SIG-M5 treated with dmso at 0.1 percent for 504 hours (cell line): ENCODE measurements around the gene TTLL10.
A peak's percentile ranks its signal among the peaks of the same experiment; 100 is the strongest.

Source experiments
- DNase-seq: peaks from one replicate; lab custom pipeline; 2025; ENCODE audit not compliant: unreplicated experiment; lab: John Stamatoyannopoulos, UW

TTLL10 gene

DNA sequence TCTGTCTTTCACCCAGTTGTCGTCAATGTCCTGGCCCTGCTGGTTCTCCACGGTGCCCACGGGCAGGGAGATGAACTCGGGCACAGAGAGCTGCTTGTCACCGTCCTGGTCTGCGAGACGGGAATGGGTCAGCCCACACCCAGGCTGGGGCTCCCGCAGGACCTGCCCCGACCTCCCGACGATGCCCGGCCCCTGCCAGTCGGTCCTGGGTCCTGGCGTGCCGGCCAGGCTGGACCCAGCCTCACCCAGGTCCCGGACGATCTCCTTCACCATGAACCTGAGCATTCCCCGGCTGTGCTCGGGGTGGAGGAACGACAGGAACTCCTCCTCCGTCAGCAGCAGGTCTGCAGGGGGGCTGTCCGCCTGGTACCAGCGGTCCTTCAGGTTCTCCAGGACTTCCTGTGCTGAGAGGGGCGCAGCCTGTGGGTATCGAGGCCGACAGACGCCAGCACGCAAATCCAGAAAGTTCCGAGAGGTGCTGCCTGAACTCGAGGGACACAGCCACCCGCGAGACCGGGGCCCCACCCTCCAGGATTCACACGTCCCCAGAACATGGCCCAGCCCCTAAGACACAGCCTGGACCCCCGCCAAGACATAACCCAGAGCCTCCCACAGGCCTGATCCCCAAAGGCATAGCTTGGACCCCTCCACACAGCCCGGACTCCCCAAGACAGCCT is 45.0 kb downstream of the TTLL10 start:
- no peak for DNase-seq

DNA sequence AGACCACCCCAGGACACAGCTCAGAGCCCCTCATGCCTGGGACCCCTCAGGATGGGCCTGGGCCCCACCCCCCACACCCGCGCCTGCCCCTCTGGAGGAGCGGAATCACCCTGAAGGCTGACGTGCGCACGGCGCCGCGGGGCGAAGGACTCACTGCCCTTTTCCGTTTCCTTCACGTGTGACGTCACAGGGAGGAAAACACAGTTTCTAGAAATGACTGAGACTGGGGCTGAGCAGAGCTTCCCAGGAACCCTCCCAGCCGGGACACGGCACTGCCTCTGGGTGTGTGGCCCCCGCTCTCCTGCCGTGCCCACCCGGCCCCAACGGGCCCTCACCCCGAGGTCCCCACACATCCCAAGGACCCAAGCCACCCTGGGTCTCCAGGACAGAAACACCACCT is 45.7 kb downstream of the TTLL10 start:
- DNase-seq, result no peak

DNA sequence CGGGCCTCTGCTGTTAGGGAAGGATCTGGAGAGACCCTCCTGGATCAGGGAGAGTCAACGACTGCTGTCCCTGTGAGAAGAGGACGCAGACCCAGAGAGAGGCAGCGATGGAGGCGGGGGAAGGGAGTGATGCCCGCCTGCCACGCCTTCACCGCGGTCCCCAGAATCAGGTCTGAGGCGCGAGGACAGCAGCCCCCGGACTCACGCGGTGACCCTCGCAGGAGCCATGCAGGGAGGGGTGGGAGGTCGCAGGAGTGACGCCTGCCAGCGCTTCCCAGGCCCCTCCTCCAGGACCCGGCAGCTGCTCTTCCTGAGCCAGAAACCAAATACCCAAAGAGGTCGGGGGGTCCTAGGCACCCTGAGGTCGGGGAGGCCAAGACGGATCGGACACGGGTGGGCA is 46.5 kb downstream of the TTLL10 start:
- DNase-seq, result no peak

DNA sequence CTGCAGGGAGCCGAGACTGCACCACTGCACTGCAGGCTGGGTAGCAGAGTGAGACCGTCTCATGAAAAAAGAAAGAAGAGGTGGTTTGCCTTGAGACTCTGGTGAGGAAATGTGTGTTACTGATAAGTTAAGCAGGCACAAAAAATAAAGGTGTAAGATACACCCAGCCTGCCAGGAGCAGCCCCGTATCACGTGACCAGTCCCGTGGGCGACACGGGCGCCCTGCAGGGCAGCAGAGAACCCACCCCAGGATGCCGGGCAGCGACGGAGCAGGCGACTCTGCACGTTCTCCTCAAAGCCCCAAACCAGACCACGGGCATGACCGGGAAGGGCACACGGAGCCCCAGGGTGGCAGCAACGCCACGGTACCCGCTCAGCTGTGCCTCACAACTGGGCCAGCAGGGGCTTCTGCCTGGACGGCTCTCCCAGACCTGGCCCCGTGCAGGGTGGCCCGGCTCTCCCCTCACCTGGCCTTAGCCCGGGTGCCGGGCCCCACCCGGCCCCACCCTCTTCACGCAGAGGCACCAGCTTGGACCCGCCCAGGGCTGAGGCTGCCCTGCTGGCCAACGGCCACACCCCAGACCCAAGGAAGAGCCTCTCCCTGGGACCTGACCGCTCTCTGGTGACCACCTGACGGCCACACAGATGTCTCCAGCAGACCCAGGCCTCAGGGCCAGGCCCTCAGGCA is 48.4 kb downstream of the TTLL10 start:
- no peak for DNase-seq

DNA sequence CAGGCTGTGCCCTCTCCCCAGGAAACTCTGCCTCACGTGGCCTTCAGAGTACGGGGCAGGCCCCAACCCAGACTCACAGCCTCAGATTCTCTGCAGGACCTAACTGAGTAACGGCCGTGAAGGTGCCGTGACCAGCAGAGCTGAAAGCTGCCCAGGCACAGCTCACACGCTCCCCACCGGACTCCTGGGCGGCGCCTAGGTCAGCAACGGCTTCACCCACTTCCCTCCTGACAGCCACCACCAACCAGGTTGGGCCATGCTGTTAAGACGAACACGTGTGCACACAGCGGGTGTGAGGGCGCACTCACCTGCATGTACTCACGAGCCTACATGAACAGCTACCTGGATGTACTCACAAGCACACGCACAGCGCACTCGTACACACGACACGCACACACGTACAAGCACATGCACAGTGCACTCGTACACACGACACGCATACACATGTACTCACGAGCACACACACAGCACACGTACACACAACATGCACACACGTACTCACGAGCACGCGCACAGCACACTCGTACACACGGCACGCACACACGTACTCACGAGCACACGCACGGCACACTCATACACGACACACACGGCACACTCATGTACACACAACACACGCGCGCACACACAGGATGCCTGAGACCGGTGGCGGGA is 49.0 kb downstream of the TTLL10 start:
- DNase-seq, result no peak

DNA sequence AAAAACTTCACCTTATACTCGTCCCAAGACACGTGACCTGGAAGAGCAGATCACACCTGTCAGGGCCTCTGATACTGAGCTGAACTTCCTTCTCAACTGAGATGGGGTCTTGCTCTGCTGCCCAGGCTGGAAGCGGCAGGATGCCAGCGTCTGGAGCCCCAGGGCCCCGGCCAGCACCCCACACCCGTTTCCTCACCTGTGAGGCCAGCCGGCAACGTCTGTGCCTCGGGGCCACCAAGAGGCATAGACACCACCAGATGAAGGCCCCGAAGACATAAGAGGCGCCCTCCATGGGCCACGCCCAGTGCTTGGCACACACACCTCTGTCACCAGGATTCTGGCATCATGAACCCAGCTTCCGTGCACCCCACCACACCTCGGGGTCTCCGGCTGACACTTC is 49.6 kb downstream of the TTLL10 start:
- no peak for DNase-seq

DNA sequence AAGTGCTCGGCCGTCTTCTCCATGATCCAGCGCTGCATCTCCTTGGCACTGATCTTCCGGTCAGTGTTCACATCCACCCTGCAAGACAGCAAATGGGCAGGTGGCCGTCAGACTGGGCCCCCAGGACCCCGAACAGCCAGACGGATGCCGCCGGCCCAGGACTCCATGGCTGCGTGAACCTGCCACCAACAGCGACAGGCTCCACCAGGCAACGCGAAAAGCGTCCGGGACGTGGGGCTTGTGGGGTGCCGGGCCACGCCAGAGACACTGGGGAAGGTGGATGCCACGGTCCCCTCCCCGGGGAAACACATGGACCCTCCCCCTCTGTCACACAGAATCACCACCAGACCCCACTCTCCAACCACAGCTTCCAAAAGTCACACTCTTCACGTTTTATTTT is 50.2 kb downstream of the TTLL10 start:
- DNase-seq, result no peak

DNA sequence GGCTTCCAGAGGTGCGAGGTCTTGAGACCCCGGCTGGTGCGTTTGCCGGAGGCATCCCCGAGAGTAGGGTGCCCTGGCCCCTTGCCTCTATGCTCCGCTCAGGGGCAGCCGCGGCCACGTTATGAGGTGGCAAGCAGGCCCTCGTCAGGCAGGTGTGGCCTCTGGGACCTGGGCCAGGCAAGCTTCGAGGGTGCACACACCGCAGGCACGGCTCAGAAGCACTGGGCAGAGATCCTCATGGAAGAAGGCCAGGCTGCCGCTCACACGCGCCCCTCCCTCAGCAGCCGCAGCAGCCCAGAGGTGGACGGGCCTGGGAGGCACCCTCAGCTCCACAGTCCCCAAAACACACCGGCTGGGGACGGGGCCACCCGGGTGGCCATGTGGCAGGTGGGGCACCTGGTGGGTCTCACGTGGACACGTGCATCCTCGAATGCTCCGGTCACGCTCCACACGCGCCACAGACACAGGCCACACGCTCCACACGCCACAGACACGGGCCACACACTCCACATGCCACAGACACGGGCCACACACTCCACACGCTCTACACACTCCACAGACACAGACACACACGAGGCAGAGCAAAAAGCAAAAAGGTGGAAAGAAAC is 51.7 kb downstream of the TTLL10 start:
- DNase-seq, result no peak

DNA sequence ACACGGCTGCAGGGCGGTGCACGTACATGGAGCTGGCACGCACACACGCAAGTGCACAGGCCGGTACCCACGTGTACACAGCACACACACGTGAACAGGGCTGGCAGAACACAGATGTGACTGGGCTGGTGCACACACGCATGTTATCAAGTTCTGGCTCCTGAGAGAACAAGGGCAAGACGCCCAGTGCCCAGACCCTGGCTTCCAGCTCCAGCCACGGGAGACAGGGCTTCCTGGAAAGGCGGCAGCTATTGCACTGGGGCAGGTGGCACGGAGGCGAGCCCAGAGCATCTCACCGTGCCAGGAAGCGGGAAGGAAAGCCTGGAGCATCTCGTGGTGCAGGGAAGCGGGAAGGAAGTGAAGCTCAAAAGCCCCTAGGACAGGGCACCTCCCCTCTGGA is 52.2 kb downstream of the TTLL10 start:
- no peak for DNase-seq

DNA sequence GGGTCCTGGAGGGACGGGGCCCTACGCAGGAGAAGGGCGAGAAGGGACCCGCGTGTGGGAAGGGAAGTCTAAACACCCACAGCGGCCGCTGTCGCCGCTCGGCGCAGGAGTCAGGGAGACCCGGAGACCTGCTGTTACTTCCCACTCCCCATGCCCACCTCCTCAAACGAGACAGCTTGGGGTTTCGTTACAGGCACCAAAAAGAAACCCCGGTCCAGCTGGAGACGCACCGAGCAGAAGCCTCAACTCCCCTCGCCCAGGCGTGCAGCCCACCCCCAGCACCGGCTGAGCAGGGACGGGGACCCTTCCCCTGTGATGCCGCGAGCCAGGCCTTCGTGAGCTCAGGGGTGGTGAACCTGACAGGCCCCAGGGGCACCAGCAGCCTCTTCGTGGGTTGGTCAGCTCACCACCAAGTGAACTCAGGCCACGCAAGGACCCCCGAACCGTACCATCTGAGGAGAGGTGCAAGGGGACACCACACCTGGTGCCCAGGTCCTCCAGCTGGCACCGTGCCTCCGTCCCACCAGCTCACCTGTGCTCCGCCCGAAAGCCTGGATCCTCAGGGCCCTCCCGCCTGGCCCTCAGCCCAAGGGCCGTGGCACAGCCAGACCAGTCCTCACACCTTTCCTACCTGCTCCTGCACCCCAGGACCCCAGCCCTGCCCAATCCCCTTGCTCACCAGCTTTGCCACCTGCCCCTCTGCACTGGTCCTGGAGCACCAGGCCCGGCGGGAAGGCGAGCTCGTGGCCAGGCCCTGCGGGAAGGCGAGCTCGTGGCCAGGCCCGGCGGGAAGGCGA is 53.1 kb downstream of the TTLL10 start:
- DNase-seq, result no peak

DNA sequence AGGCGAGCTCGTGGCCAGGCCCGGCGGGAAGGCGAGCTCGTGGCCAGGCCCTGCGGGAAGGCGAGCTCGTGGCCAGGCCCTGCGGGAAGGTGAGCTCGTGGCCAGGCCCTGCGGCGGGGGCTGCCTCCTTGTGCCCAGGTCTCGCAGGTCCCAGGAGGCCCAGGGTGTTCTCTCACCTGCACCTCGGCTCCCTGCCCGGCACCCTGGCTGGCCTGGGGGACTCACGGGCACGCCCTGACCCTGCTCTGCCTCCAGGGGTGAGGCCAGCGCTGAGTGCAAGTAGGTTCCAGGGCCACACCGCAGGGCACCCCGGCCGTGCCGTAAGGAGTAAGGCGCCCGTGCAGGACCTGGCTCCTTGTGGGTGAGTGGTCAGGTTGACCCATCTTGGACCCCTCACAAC is 53.7 kb downstream of the TTLL10 start:
- no peak for DNase-seq

DNA sequence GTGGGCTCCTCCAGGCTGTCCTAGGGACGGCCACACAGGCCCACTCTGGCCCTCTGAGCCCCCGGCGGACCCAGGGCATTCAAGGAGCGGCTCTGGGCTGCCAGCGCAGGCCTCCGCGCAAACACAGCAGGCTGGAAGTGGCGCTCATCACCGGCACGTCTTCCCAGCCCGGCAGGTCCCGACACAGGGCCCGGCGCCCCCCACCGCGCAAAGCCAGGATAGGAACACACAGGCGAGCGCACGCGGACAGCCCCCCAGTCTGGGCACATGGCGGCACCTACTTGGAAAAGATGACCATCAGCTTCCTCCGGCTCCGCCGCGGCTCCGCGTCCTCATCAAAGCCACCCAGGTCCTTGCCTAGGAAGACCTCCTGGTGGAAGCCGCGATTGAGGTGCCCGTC is 54.5 kb downstream of the TTLL10 start:
- DNase-seq, result no peak

DNA sequence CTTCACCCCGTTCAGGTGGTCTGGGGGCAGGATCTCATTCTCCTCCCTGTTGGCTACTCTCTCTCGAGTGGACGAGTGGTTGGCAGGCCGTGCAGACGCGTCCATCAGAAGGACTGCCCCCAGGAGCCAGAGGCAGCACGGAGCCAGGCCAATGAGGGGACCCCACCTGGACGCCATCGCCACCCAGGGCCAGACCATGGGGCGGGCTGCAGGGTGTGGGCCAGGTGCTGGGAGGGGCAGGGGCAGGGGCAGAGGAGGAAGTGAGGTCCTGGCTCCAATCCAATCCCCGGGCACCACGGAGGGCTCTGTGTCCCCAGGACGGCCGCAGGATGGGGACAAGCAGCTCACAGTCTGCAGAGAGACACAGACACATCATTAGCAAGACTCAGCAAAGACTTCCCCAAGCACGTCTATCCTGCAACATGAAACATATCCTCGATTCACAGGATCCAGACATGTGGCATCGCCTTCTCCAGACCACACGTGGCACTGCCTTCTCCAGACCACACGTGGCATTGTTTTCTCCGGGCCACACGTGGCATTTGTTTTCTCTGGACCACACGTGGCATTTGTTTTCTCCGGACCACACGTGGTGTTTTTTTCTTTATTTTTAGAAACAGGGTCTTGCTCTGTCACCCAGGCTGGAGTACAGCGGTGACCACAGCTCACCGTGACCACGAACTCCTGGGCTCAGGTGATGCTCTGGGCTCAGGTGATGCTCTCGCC is 55.1 kb downstream of the TTLL10 start:
- no peak for DNase-seq

DNA sequence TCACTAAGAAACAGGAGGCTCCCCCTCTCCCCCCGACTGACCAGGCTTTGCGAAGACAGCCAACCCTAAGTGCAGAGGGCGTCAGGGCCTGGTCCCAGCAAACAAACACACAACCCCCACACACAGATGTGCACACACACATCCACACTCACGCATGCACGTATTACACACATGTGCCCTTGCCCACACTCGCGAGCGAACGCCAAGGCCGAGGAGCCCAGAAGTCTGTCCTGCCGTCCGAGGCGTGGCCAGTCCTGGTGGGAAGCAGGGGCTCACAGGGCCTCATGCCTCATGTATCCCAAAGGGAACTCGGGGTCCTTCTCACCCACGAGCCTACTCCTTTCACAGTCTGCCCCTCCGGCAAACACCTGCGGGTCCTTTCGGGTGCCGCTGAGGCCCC is 56.1 kb downstream of the TTLL10 start:
- DNase-seq, result no peak

DNA sequence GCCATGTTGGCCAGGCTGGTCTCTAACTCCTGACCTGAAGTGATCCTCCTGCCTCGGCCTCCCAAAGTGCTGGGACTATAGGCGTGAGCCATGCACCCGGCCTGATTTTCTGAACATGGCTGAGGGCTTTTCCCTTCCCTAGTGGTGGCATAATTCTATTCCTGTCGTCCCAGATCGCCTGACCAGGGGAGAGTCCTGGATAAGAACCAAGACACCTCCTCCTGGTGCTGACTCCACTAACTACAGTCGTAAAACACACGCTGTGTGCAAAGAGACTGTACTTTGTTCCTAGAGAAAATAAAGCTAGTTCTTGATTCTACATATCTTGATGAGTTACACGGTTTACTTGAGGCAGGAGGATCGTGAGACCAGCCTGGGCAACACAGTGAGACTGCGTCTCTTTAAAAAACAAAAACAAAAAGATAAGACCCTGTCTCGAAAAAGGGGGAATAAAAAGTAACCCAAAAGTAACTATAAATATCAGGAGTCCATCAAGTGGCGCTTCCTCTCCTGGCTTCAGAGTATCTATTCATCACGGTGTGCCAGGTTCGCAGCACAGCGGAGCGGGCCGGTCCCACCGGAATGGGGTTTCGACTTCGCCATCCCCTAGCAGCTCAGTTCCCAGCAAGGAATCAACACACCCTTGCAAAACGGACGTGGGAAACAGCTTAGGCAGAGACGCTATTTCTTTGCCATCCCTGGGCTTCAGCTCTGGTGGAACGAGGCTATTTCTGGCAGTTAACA is 57.1 kb downstream of the TTLL10 start:
- DNase-seq, result peak; percentile 27

DNA sequence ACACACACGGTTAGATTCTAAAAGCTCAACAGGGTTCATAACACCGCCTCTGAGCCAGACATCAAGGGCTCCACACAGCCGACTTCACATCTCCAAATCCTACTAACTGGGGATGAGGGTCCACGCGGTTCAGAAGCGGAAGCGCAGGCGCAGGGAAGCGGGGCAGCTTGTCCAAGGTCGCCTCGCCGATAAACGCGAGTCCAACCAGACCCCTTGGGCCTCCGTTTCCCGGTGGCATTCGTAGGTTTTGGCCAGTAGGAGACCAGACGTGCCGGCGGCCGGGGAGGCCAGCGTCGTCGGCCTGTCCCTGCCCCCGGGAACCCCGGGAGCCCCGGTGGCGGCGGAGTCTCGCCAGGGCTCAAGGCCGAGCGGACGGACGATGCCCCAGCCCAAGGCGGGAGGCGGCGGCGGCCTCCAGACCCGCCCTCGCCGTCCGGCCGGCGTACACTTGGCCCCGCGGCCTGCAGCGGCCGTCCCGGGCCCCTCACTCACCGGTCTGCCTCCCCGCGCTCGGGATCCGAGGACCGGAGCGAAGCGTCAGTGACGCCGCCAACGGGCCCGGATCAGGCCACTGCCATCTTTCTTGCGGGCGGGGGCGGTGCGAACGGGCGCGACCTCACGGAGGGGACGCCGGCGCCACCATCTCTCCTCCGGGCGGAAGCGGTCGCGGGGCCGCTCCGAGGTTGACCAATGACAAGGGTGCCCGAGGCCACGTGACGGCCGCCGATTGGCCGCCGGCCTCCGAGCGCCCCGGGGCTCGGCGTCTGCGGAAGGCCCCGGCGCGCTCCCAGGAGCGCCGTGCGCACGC is 57.9 kb downstream of the TTLL10 start, which contains the start of gene SDF4:
TSS of gene SDF4 (minus strand) at position 602 of the 808 bp plus-strand sequence. CDS start 3,229 bp downstream, outside the sequence.
- DNase-seq, result peak; percentile 90

DNA sequence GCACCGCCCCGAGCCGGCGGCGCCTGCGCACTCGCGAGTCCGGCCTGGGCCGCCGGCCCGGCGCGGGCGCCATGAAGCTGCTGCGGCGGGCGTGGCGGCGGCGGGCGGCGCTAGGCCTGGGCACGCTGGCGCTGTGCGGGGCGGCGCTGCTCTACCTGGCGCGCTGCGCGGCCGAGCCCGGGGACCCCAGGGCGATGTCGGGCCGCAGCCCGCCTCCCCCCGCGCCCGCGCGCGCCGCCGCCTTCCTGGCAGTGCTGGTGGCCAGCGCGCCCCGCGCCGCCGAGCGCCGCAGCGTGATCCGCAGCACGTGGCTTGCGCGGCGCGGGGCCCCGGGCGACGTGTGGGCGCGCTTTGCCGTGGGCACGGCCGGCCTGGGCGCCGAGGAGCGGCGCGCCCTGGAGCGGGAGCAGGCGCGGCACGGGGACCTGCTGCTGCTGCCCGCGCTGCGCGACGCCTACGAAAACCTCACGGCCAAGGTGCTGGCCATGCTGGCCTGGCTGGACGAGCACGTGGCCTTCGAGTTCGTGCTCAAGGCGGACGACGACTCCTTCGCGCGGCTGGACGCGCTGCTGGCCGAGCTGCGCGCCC is 58.6 kb downstream of the TTLL10 start, which contains the start of gene B3GALT6:
TSS of gene B3GALT6 (plus strand) at position 30 of the 588 bp plus-strand sequence. CDS start at position 72, 42 bp downstream.
- DNase-seq, result no peak

DNA sequence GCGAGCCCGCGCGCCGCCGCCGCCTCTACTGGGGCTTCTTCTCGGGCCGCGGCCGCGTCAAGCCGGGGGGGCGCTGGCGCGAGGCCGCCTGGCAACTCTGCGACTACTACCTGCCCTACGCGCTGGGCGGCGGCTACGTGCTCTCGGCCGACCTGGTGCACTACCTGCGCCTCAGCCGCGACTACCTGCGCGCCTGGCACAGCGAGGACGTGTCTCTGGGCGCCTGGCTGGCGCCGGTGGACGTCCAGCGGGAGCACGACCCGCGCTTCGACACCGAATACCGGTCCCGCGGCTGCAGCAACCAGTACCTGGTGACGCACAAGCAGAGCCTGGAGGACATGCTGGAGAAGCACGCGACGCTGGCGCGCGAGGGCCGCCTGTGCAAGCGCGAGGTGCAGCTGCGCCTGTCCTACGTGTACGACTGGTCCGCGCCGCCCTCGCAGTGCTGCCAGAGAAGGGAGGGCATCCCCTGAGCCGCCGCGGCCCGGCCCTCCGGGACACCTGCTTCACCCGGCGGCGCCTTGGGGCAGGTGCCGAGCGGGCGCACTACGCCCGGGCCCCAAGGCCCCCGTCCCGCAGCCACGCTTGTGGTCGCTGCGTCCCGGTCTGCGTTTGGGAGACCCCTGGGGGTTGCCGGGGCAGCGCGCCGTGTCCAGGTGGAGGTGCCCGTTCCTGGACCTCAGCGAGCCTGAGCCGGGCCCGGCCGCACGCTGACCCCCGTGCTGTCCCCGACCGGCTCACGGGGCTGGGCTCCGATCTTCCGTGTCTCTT is 59.3 kb downstream of the TTLL10 start:
- DNase-seq, result no peak
